Trophoblast cell (in vitro differentiated cells and primary cell): Measurements from ENCODE around the gene NABP1.

Source experiments
- DNase-seq, 2 donors: peaks; one replicate each; pipeline ENCODE4 v3.0.0-alpha.2; 2016
- H2AFZ ChIP-seq: 2 replicates; pipeline ENCODE4 v1.6.1; 2013; ENCODE audit warnings: low read length, moderate library complexity, mild to moderate bottlenecking; ENCODE audit not compliant: insufficient read depth, poor library complexity
- H2AK5ac ChIP-seq: 2 replicates; pipeline ENCODE4 v1.6.1; 2013; ENCODE audit warnings: mild to moderate bottlenecking, low read length
- H2BK120ac ChIP-seq: 2 replicates; pipeline ENCODE4 v1.6.1; 2013; ENCODE audit warnings: low read length, mild to moderate bottlenecking, moderate library complexity; ENCODE audit not compliant: insufficient read depth, poor library complexity
- H2BK12ac ChIP-seq: 2 replicates; pipeline ENCODE4 v1.6.1; 2013; ENCODE audit warnings: mild to moderate bottlenecking, low read length, moderate library complexity
- H2BK5ac ChIP-seq: 2 replicates; pipeline ENCODE4 v1.6.1; 2013; ENCODE audit warnings: low read length, low read depth, moderate library complexity, mild to moderate bottlenecking; ENCODE audit not compliant: poor library complexity
- H3K14ac ChIP-seq: 2 replicates; pipeline ENCODE4 v1.6.1; 2013; ENCODE audit warnings: mild to moderate bottlenecking, low read length
- H3K18ac ChIP-seq: 2 replicates; pipeline ENCODE4 v1.6.1; 2013; ENCODE audit warnings: mild to moderate bottlenecking, low read length
- H3K23ac ChIP-seq: 2 replicates; pipeline ENCODE4 v1.6.1; 2013; ENCODE audit warnings: low read length
- H3K27ac ChIP-seq: 2 replicates; pipeline ENCODE4 v1.5.1; 2013; ENCODE audit warnings: low read depth, mild to moderate bottlenecking, inconsistent platforms, low read length, moderate library complexity
- H3K27me3 ChIP-seq: 2 replicates; pipeline ENCODE4 v1.6.1; 2013; ENCODE audit warnings: inconsistent platforms, mild to moderate bottlenecking, low read length, moderate library complexity; ENCODE audit not compliant: insufficient read depth
- H3K36me3 ChIP-seq, 2 experiments: 1 replicate in 1 of 2; 2 replicates in 1 of 2; pipeline ENCODE4 v1.6.1; 2013; ENCODE audit warnings: low read length in 2 of 2, mild to moderate bottlenecking in 2 of 2, moderate library complexity in 1 of 2; ENCODE audit not compliant: insufficient read depth in 2 of 2, control insufficient read depth in 1 of 2
- H3K4ac ChIP-seq: 2 replicates; pipeline ENCODE4 v1.6.1; 2013; ENCODE audit warnings: low read depth, mild to moderate bottlenecking, low read length, moderate library complexity
- H3K4me1 ChIP-seq, 2 experiments: 1 replicate in 1 of 2; 2 replicates in 1 of 2; pipeline ENCODE4 v1.6.1; 2013; ENCODE audit warnings: low read length in 2 of 2, mild to moderate bottlenecking in 2 of 2, moderate library complexity in 1 of 2; ENCODE audit not compliant: insufficient read depth in 2 of 2, control insufficient read depth in 1 of 2
- H3K4me2 ChIP-seq: 2 replicates; pipeline ENCODE4 v1.6.1; 2013; ENCODE audit warnings: inconsistent platforms, mild to moderate bottlenecking, low read length, moderate library complexity
- H3K4me3 ChIP-seq: 2 replicates; pipeline ENCODE4 v1.5.1; 2013; ENCODE audit warnings: mild to moderate bottlenecking, low read depth, low read length, inconsistent platforms
- H3K79me1 ChIP-seq: one replicate; pipeline ENCODE4 v1.6.1; 2013; ENCODE audit warnings: low read length
- H3K79me2 ChIP-seq: 2 replicates; pipeline ENCODE4 v1.6.1; 2013; ENCODE audit warnings: low read length, mild to moderate bottlenecking; ENCODE audit not compliant: control insufficient read depth, insufficient read depth, poor library complexity
- H3K9ac ChIP-seq: 2 replicates; pipeline ENCODE4 v1.6.1; 2013; ENCODE audit warnings: mild to moderate bottlenecking, low read length
- H3K9me3 ChIP-seq: 2 replicates; pipeline ENCODE4 v1.6.1; 2013; ENCODE audit warnings: low read depth, mild to moderate bottlenecking, control low read depth, inconsistent platforms, low read length; ENCODE audit not compliant: insufficient read depth
- H4K12ac ChIP-seq: 2 replicates; pipeline ENCODE4 v1.6.1; 2013; ENCODE audit warnings: low read depth, mild to moderate bottlenecking, low read length, moderate library complexity
- H4K8ac ChIP-seq: 2 replicates; pipeline ENCODE4 v1.6.1; 2013; ENCODE audit warnings: low read depth, mild to moderate bottlenecking, low read length, moderate library complexity
- H4K91ac ChIP-seq: one replicate; pipeline ENCODE4 v1.6.1; 2013; ENCODE audit warnings: low read depth, mild to moderate bottlenecking, low read length, moderate library complexity
- WGBS: extraction: QIAGEN DNeasy Blood & Tissue Kit; methylation state at CpG from one replicate; pipeline ENCODE4 v1.1.7; 2013; ENCODE audit warnings: missing lambda C conversion rate; ENCODE audit not compliant: insufficient read length, insufficient coverage; ENCODE audit errors: extremely low coverage; 5-methylcytosine and 5-hydroxymethylcytosine counted together

The NABP1 gene

DNA sequence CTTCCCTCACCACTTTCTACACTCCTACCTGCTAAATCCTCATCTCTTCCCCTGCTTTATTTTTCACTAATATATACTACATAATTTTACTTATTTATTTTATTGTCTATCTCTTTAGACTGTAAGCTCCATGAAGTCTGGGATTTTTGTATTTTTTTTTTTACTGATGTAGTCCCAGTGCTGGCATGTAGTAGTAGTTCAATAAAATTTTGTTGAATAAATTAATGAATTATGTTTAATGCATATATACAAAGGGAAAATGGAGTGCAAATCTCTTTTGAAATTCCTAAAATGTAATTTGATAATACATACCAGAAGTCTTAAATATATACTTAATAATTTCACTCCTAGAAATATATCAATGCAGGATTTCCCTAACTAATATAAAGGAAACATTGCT, 7.1 kb upstream of the NABP1 start:
- Histone ChIP-seq H3K23ac (no peak overlapping the region), H4K12ac (no peak overlapping the region), H3K4me2 (no peak overlapping the region), H4K8ac (no peak overlapping the region), H2AFZ (no peak overlapping the region), H3K4me1 (peaks cover 1 to 7% of the 10 kb centered on the region in 2 experiments), H3K4me3 (no peak overlapping the region), H2BK5ac (no peak overlapping the region), H2BK120ac (no peak overlapping the region), H3K9ac (no peak overlapping the region), H3K36me3 (no peaks in the 10 kb centered on the region), H3K79me2 (no peaks in the 10 kb centered on the region), H3K14ac (no peak overlapping the region), H3K27me3 (no peaks in the 10 kb centered on the region), H2BK12ac (no peak overlapping the region), H3K4ac (no peak overlapping the region), H4K91ac (no peak overlapping the region), H3K9me3 (no peaks in the 10 kb centered on the region), H2AK5ac (no peak overlapping the region), H3K79me1 (peaks cover 3% of the 10 kb centered on the region), H3K18ac (no peak overlapping the region), H3K27ac (no peak overlapping the region)
- no peak for DNase-seq

DNA sequence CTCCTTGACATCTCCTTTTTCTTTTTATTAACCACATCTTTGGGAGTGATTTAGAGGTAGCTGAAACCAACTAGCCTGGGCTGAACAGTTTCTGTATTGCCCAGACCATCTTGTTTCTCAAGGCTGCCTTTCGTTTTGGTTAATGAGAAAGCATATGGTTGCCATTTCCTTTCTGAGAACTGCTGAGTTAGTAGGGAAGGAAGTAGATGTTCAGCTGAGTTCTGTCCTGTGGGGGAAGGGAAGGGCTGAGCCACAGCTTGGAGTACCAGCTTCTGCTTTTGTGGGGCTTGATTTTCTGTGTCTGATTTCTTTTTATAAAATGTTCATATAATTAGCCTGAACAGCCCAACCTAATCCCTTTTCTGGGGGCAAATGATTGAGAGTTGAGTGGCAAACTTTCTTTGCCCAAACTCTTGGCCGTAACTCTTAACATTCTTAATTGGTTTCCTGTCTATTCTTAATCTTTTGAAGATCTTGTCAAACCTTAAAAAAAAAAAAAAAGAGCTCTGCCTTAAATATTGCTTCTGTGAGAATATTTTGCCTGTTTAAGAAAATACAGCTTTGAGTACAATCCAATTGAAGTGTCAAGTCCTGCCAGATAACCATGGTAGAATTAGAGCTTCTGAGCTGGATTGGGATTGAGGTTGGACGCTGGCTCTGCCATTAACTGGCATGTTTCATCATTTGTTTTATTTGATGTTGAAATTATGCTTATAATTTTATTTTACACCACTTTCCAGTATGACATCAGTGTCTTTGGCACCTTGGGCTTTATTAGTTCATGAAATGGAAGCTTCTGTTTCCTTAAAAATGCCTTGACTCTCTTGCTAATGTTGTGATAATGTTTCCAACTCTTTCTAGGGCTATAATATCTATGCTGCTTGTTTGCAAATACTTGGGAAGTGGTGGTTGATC, 1.9 kb upstream of the NABP1 start:
- H3K4ac ChIP-seq: peak overlapping the region; percentile 69
- no CpG with 5 or more reads among the region's 3 CpGs for WGBS
- no peak overlapping the region for H3K27ac ChIP-seq
- peak overlapping the region; percentile 76 for H4K8ac ChIP-seq
- H3K79me1 ChIP-seq: peaks cover 22% of the 10 kb centered on the region
- H4K91ac ChIP-seq: peak overlapping the region; percentile 43
- DNase-seq: no peak
- peak overlapping the region; percentile 24 for H2BK120ac ChIP-seq
- H3K4me2 ChIP-seq: no peak overlapping the region
- H2BK12ac ChIP-seq: peak overlapping the region; percentile 59
- H2AFZ ChIP-seq: no peak overlapping the region
- no peak overlapping the region for H3K4me3 ChIP-seq
- peaks cover 13% of the 10 kb centered on the region for H3K79me2 ChIP-seq
- peaks cover 5% of the 10 kb centered on the region in 2 experiments for H3K4me1 ChIP-seq
- no peaks in the 10 kb centered on the region for H3K27me3 ChIP-seq
- H3K36me3 ChIP-seq: no peaks in the 10 kb centered on the region
- no peak overlapping the region for H3K9ac ChIP-seq
- no peak overlapping the region for H3K14ac ChIP-seq
- no peak overlapping the region for H2AK5ac ChIP-seq
- no peak overlapping the region for H3K23ac ChIP-seq
- H3K9me3 ChIP-seq: no peaks in the 10 kb centered on the region
- no peak overlapping the region for H3K18ac ChIP-seq
- no peak overlapping the region for H4K12ac ChIP-seq
- peak overlapping the region; percentile 79 for H2BK5ac ChIP-seq

DNA sequence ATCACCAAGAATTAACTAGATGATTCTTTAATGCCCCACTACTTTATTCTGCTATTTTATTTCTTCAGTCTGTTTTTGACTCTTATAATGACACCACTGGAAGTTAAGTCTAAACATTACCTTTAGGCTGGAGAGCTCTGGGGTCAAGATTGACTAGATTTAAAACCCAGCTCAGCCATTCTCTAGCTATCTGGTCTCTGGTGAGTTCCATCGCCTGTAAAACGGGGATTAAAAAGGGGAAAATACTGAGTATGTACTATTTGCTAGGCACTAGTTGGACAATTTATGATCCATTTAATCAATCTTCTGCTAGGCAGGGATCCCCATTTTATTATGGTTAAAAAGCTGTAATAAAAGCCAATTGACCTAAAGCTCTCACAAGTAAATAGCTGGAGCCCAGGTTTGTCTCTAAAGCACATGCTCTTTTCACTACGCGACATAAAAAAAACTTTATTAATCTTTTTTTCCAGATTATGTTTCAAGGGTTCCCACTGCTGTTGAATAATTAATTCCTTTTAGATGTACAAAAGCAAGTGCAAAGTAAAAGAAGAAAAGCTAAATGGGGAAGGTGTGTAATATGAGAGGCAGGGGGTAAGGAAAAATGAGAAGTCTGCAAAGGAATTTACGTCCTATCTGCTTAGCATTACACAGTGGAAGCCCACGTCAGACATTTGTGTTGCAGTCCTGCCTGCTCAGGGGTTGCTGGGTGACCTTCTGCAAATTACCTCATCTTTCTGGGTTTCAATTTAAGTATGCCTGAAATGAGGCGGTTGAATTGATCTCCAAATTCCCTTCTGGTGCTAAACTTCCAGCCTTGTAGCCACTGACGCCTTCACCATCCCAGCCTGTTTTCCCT, 918 bp upstream of the NABP1 start:
- Histone ChIP-seq H2BK12ac (no peak overlapping the region), H2AK5ac (no peak overlapping the region), H2BK120ac (peak overlapping the region; percentile 92), H3K4me3 (peak overlapping the region; percentile 72), H3K79me1 (peaks cover 22% of the 10 kb centered on the region), H3K4me1 (peaks cover 5% of the 10 kb centered on the region in 2 experiments), H4K12ac (peak overlapping the region; percentile 79), H3K14ac (peak overlapping the region; percentile 94), H3K9ac (peak overlapping the region; percentile 92), H2BK5ac (peak overlapping the region; percentile 96), H3K23ac (no peak overlapping the region), H3K27ac (peak overlapping the region; percentile 98), H3K36me3 (no peaks in the 10 kb centered on the region), H3K9me3 (no peaks in the 10 kb centered on the region), H2AFZ (peak overlapping the region; percentile 89), H4K91ac (peak overlapping the region; percentile 90), H3K4me2 (peak overlapping the region; percentile 78), H3K18ac (peak overlapping the region; percentile 76), H3K4ac (peak overlapping the region; percentile 70), H3K27me3 (no peaks in the 10 kb centered on the region), H4K8ac (peak overlapping the region; percentile 96), H3K79me2 (peaks cover 13% of the 10 kb centered on the region)
- DNase-seq: peak; percentile 72 to 82
- no CpG with 5 or more reads among the region's 8 CpGs for WGBS

DNA sequence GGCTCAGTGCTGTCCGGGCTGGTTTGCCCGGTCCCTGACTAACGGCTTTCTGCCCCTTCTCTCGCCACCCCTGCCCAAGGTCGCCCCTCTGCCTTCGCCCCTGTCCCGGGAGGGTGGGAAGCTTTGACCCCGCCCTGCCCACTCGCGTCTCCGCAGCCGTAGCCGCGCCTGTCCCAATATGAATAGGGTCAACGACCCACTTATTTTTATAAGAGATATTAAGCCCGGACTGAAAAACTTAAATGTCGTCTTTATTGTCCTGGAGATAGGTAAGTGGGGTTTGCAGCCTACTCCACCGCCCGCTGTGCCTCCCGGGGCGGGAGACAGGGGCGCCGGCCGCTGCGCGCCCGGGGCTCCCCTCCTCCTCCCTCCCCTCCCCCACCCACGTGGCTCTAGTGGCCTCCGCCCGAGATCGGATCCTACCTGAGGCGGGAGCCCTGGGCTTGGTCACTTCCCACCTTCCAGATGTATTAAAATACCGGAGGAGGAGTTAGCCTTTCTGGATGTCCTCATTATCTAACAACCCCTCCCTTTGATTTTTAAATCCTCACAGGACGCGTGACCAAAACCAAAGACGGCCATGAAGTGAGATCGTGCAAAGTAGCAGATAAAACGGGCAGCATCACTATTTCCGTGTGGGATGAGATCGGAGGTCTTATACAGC, 633 bp downstream of the NABP1 start:
- Histone ChIP-seq H3K9ac (peak overlapping the region; percentile 85), H2AK5ac (peak overlapping the region; percentile 98), H4K91ac (peak overlapping the region; percentile 96), H3K4me2 (peak overlapping the region; percentile 80), H2BK120ac (peak overlapping the region; percentile 90), H3K14ac (peak overlapping the region; percentile 97), H3K36me3 (peaks cover 2 to 5% of the 10 kb centered on the region in 2 experiments), H3K18ac (peak overlapping the region; percentile 98), H3K4ac (peak overlapping the region; percentile 99), H3K79me2 (peaks cover 15% of the 10 kb centered on the region), H3K27ac (peak overlapping the region; percentile 96), H3K79me1 (peaks cover 22% of the 10 kb centered on the region), H2AFZ (peak overlapping the region; percentile 87), H4K12ac (peak overlapping the region; percentile 94), H3K23ac (no peak overlapping the region), H2BK12ac (peak overlapping the region; percentile 75), H3K27me3 (no peaks in the 10 kb centered on the region), H2BK5ac (peak overlapping the region; percentile 99), H4K8ac (peak overlapping the region; percentile 95), H3K4me1 (peaks cover 5 to 7% of the 10 kb centered on the region in 2 experiments), H3K4me3 (peak overlapping the region; percentile 81), H3K9me3 (no peaks in the 10 kb centered on the region)
- WGBS: no CpG with 5 or more reads among the region's 40 CpGs
- peak; percentile 56 to 67 for DNase-seq
